Ectodermal cell (in vitro differentiated cells): ENCODE data around the gene SLCO3A1.

ENCODE experiments used
- H3K27ac ChIP-seq: 2 replicates; pipeline ENCODE4 v1.7.0; 2013; ENCODE audit warnings: mild to moderate bottlenecking, low read depth, low read length; ENCODE audit not compliant: insufficient read depth, poor library complexity, severe bottlenecking
- H3K27me3 ChIP-seq: 2 replicates; pipeline ENCODE4 v1.7.0; 2013; ENCODE audit warnings: mild to moderate bottlenecking, low read length; ENCODE audit not compliant: insufficient read depth, control insufficient read depth, poor library complexity, severe bottlenecking
- H3K36me3 ChIP-seq: one replicate; pipeline ENCODE4 v1.7.0; 2013; ENCODE audit warnings: low read length; ENCODE audit not compliant: control insufficient read depth, insufficient read depth
- H3K4me1 ChIP-seq: one replicate; pipeline ENCODE4 v1.7.0; 2013; ENCODE audit warnings: low read length; ENCODE audit not compliant: control insufficient read depth, insufficient read depth
- H3K4me3 ChIP-seq: 2 replicates; pipeline ENCODE4 v1.7.0; 2013; ENCODE audit warnings: low read depth, low read length, control low read depth; ENCODE audit not compliant: insufficient read depth
- H3K9me3 ChIP-seq: 2 replicates; pipeline ENCODE4 v1.7.0; 2013; ENCODE audit warnings: mild to moderate bottlenecking, low read length, moderate library complexity; ENCODE audit not compliant: control insufficient read depth
- WGBS, 2 experiments: methylation state at CpG; one replicate each; pipeline ENCODE4 v1.1.7; 2013; ENCODE audit warnings: missing lambda C conversion rate in 2 of 2; 5-methylcytosine and 5-hydroxymethylcytosine counted together

The SLCO3A1 gene

GRCh38 chr15:91974321-91974720 lies 120.8 kb downstream of the SLCO3A1 start:
- H3K27ac ChIP-seq, result no peak overlapping the region
- H3K36me3 ChIP-seq, result no peaks in the 10 kb centered on the region
- H3K4me1 ChIP-seq, result no peaks in the 10 kb centered on the region
- H3K9me3 ChIP-seq, result no peaks in the 10 kb centered on the region
- 90 to 93% methylated on average over 6 of the region's 6 CpGs for WGBS, 2 experiments
- H3K27me3 ChIP-seq, result no peaks in the 10 kb centered on the region
- H3K4me3 ChIP-seq, result no peak overlapping the region

- no peaks in the 10 kb centered on the region for H3K4me1 ChIP-seq
- 89% methylated on average over 7 of the region's 7 CpGs for WGBS, 2 experiments
- H3K27ac ChIP-seq, result no peak overlapping the region
- no peaks in the 10 kb centered on the region for H3K27me3 ChIP-seq
- no peak overlapping the region for H3K4me3 ChIP-seq
- H3K9me3 ChIP-seq, result no peaks in the 10 kb centered on the region
- no peaks in the 10 kb centered on the region for H3K36me3 ChIP-seq
Measured at GRCh38 chr15:91975241-91975978, 121.9 kb downstream of the SLCO3A1 start.

GRCh38 chr15:91976966-91977365 lies 123.5 kb downstream of the SLCO3A1 start:
- no peak overlapping the region for H3K4me3 ChIP-seq
- no peaks in the 10 kb centered on the region for H3K27me3 ChIP-seq
- H3K4me1 ChIP-seq, result no peaks in the 10 kb centered on the region
- no peaks in the 10 kb centered on the region for H3K9me3 ChIP-seq
- no peaks in the 10 kb centered on the region for H3K36me3 ChIP-seq
- no peak overlapping the region for H3K27ac ChIP-seq
- WGBS, 2 experiments, result 95 to 98% methylated on average over 2 of the region's 2 CpGs

- Histone ChIP-seq H3K27ac (no peak overlapping the region), H3K4me3 (no peak overlapping the region), H3K4me1 (no peaks in the 10 kb centered on the region), H3K36me3 (no peaks in the 10 kb centered on the region), H3K9me3 (no peaks in the 10 kb centered on the region), H3K27me3 (no peaks in the 10 kb centered on the region)
- WGBS, 2 experiments, result 94 to 98% methylated on average over 9 of the region's 9 CpGs
Measured at GRCh38 chr15:91980502-91981267, 127.2 kb downstream of the SLCO3A1 start.

GRCh38 chr15:91981821-91982800 lies 128.6 kb downstream of the SLCO3A1 start:
- no peaks in the 10 kb centered on the region for H3K9me3 ChIP-seq
- WGBS, 2 experiments, result 91% methylated on average over 10 of the region's 10 CpGs
- no peaks in the 10 kb centered on the region for H3K36me3 ChIP-seq
- H3K27me3 ChIP-seq, result no peaks in the 10 kb centered on the region
- no peak overlapping the region for H3K27ac ChIP-seq
- H3K4me3 ChIP-seq, result no peak overlapping the region
- no peaks in the 10 kb centered on the region for H3K4me1 ChIP-seq

- no peaks in the 10 kb centered on the region for H3K4me1 ChIP-seq
- H3K9me3 ChIP-seq, result no peaks in the 10 kb centered on the region
- H3K36me3 ChIP-seq, result no peaks in the 10 kb centered on the region
- H3K27me3 ChIP-seq, result no peaks in the 10 kb centered on the region
- no peak overlapping the region for H3K27ac ChIP-seq
- 92 to 95% methylated on average over 7 of the region's 7 CpGs for WGBS, 2 experiments
- no peak overlapping the region for H3K4me3 ChIP-seq
Measured at GRCh38 chr15:91983729-91984340, 130.3 kb downstream of the SLCO3A1 start.

GRCh38 chr15:91985297-91985696 lies 131.8 kb downstream of the SLCO3A1 start:
- H3K4me3 ChIP-seq, result no peak overlapping the region
- no peaks in the 10 kb centered on the region for H3K36me3 ChIP-seq
- H3K9me3 ChIP-seq, result no peaks in the 10 kb centered on the region
- no peaks in the 10 kb centered on the region for H3K27me3 ChIP-seq
- WGBS, 2 experiments, result 94 to 97% methylated on average over 7 of the region's 7 CpGs
- no peak overlapping the region for H3K27ac ChIP-seq
- no peaks in the 10 kb centered on the region for H3K4me1 ChIP-seq

- H3K27ac ChIP-seq, result no peak overlapping the region
- H3K4me3 ChIP-seq, result no peak overlapping the region
- no peaks in the 10 kb centered on the region for H3K27me3 ChIP-seq
- no peaks in the 10 kb centered on the region for H3K9me3 ChIP-seq
- no peaks in the 10 kb centered on the region for H3K4me1 ChIP-seq
- no peaks in the 10 kb centered on the region for H3K36me3 ChIP-seq
- WGBS, 2 experiments, result 93 to 96% methylated on average over 10 of the region's 11 CpGs
Measured at GRCh38 chr15:91988071-91988470, 134.6 kb downstream of the SLCO3A1 start.

GRCh38 chr15:91988655-91989054 lies 135.1 kb downstream of the SLCO3A1 start:
- no peak overlapping the region for H3K4me3 ChIP-seq
- no peaks in the 10 kb centered on the region for H3K36me3 ChIP-seq
- no peaks in the 10 kb centered on the region for H3K9me3 ChIP-seq
- H3K27ac ChIP-seq, result no peak overlapping the region
- WGBS, 2 experiments, result 94 to 96% methylated on average over 3 of the region's 3 CpGs
- no peaks in the 10 kb centered on the region for H3K27me3 ChIP-seq
- no peaks in the 10 kb centered on the region for H3K4me1 ChIP-seq
